GM18870 (cell line): ENCODE measurements around the gene ABCD3.

ENCODE experiments used
- ATAC-seq: cut with Tn5 transposase; IDR thresholded peaks from one replicate; pipeline ENCODE4 v1.9.1; 2021; ENCODE audit warnings: moderate library complexity; ENCODE audit not compliant: unreplicated experiment

Gene ABCD3

DNA sequence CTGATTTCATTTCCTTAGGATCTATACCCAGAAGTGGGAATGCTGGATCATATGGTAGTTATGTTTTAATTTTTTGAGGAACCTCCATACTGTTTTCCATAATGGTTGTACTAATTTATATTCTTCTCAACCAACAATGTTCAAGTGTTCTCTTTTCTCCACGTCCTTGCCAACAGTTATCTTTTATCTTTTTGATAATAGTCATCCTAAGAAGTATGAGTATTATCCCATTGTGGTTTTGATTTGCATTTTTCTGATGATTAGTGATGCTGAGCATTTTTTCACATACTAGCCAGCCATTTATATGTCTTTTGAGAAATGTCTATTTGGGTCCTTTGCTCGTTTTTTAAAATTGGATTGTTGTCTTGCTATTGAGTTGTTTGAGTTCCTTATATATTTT is 38.5 kb downstream of the ABCD3 start:
- ATAC-seq, result no peak

DNA sequence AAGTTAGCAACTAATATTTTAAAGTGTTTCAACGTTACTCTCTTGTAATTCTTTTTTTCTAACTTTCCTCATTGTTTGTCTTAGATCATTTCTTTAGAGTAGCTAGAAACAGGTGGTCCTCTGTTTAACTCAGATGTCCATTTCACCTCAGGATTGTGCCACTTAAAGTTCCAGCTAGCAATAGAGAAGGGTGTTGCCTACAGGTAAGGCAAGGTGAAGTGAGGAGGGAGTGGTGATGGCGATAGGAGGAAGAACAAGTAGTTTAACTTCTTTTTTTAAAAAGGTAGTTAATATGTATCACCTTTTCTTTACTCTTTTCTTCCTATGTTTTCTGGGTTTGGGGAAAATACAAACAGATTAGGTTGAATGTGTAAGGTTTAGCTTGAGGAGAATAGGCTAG is 44.4 kb downstream of the ABCD3 start:
- ATAC-seq, result no peak

DNA sequence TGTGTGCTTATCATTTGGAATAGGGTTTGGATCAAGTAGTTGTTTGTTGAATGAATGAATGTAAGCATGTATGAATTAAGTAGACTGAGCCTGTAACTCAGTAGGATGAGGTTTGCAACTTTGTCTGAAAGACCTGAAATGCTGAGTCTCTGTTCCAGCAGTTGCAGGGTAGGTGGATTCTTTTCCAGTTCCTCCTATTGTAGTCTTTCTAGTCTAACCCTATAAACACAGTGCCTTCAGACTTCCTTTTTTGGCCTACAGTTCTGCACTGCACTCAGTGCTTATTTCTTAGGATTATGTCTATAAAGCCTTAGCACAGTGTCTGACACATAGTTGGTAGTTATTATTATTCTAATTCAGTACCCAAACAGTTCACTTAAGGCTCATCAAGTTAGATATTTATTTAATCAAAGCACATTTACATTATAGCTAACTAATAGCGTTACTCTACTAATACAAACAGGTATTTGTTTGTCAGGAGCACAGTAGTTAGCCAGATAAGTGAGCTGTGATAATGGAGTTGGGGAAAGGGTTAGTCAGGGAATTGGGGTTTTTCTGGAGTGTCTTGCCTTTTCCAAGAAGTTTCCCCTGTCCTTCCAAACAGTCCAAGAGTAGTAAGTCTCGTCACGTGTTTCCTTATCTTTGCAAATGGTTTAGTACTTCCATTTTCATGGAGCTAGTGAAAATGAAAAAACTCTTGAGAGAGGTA is 45.0 kb downstream of the ABCD3 start:
- no peak for ATAC-seq

DNA sequence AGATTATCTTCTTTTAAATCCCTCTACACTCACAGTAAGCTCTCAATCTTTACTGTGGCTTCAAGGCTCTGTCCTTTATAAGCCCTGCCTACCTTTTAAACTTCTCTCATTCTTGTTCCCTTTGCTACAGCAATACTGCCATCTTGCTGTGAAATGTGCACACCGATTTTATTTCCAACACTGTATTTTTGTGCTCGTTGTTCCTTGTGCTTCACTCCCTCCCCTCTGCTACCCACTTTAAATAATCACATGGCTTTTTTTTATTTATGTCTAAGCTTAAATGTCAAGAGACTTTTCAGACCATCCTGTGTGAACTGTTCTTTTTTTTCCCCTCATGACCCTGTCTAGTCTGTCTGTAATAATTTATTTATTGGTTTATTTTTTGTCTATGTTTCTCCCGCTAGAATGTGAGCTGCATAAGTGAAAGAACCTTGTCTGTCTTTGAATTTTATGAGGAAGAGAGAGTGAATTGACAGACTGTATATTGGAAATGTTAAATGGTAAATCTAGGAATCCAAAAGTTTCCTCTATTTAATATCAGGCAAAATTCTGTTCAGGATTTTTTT is 45.7 kb downstream of the ABCD3 start:
- ATAC-seq, result no peak

GRCh38 chr1:94468708-94469107 is 50.5 kb downstream of the ABCD3 start:
- no peak for ATAC-seq

- no peak for ATAC-seq
Observed at GRCh38 chr1:94471271-94471670, 53.1 kb downstream of the ABCD3 start.

GRCh38 chr1:94475232-94475631 is 57.0 kb downstream of the ABCD3 start:
- no peak for ATAC-seq

DNA sequence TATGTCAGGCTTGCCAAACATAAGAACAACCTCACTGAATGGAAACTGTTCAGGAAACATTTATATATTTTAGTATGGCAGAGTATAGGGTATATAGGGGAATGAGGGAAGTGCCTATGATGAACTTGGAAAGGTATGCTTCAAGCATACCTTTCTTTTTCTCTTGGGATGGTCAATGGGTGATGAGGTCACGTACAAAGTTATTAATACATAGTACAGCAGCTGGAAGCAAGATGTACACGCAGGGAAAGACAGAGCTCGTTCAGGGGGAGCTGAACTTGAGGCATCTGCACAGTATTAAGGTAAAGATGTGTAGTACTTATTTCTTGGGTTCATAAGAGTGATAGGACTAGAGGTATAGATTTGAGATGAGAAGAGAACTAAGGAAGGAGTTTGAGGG is 61.5 kb downstream of the ABCD3 start:
- no peak for ATAC-seq

DNA sequence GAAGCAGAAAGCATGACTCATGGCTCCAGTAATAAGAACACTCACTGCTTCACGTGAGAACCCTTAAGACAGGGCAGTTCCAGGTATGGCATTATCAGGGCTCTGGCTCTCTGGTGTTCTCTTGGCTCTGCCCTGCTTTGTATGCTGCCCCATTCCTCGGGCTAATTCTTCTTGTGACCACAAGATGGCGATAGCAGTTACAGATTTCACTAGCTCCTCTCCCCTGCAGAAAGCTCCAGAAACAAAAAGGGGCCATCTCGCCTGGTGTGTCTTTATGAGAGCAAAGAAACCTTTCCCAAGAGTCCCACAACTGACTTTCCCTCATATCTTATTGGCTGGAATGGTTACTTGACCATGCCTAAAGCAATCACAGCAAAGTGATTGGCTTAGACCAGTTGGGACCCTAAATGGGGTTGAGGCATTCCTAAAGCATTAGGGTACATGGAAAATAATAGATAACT is 63.3 kb downstream of the ABCD3 start:
- ATAC-seq, result peak; percentile 89

- no peak for ATAC-seq
Observed at GRCh38 chr1:94486990-94487389, 68.8 kb downstream of the ABCD3 start.

DNA sequence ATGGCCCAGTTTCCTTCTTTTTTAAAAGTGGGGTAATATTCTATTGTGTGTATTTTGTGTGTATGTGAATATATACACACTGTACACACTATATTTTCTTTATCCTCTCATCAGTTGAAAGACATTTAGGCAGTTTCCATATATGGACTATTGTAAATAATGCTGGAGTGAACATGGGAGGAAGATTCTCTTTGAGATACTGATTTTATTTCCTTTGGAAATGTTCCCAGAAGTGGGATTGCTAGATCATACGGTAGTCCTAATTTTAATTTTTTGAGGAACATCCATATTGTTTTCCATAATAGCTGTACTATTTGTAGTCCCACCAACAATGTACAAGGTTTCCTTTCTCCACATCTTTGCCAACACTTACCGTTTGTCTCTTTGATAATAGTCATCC is 72.4 kb downstream of the ABCD3 start:
- no peak for ATAC-seq

DNA sequence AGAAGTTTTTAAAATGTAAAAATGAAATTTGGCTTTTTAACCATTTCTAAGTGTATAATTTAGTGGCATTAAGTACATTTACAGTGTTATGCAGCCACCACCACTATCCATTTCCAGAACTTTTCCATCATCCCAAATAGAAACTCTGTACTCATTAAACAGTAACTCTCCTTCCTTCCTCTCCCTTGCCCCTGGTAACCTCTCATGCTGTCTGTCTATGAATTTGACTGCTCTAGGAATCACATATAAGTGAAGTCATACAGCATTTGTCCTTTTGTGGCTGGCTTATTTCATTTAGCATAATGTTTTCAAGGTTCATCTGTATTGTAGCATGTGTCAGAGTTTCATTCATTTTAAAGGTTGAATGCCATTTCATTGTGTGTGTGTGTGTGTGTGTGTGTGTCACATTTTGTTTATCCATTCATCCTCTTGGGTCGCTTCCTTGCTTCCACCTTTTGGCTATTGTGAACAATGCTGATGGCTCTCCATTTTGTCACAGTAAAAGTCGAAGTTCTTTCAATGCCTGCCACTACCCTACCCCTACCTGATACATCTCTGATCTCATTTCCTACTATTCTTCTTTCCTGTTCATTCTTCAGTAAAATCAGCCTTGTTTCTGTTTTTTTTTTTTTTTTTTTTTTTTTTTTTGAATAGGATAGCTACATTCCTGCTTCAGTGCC is 78.0 kb downstream of the ABCD3 start:
- ATAC-seq, result no peak

GRCh38 chr1:94501426-94501825 is 83.2 kb downstream of the ABCD3 start:
- ATAC-seq, result no peak

DNA sequence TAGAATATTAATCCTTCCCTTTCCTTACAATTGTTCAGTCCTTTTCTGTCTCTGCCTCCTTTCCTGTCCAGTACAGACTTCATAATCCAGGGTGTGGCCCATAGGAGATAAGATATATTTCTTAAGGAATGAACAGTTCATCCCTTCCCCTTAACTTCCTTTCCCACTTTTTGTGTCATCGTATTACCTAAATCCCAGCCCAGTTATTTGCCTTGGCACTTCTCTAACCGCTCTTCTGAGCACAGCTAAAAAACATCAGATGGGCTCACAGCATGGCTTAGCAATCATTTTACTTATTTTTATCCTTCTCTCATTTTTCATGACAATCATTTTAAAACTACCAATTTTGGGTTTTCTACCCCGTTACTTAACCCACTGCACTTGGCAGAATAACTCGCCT is 83.7 kb downstream of the ABCD3 start:
- ATAC-seq, result no peak

- ATAC-seq, result no peak
Observed at GRCh38 chr1:94503153-94503552, 85.0 kb downstream of the ABCD3 start.

- no peak for ATAC-seq
Observed at GRCh38 chr1:94504601-94505000, 86.4 kb downstream of the ABCD3 start.

- no peak for ATAC-seq
Observed at GRCh38 chr1:94512816-94513215, 94.6 kb downstream of the ABCD3 start.

DNA sequence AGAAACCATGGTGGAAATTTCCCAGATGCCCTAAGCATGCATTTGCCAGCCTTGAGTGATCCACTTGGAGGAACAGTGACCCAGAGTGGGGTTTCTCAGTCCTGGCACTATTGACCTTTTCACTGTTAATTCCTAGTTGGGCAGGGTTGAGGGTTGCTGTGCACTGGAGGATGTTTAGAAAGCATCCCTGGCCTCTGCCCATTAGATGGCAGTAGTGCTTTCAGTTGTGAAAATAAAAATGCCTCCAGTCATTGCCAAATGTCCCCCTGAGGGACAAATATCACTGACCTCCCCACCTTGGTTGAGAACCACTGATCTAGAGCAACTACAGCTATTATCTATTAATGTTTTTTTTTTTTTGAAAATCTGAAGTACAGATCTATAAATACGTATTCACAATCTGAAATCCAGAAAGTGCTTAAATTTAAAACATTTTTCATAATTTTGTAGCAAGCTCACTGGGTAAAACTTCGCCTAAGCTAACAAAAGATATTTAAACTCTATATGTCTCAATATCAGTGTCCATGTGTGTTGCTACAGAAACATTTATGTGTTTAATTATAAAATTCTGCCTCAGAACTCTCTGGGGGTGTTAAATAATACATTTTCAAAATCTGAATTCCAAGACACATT is 96.0 kb downstream of the ABCD3 start:
- no peak for ATAC-seq

GRCh38 chr1:94515296-94515947 is 97.2 kb downstream of the ABCD3 start:
- ATAC-seq, result no peak

DNA sequence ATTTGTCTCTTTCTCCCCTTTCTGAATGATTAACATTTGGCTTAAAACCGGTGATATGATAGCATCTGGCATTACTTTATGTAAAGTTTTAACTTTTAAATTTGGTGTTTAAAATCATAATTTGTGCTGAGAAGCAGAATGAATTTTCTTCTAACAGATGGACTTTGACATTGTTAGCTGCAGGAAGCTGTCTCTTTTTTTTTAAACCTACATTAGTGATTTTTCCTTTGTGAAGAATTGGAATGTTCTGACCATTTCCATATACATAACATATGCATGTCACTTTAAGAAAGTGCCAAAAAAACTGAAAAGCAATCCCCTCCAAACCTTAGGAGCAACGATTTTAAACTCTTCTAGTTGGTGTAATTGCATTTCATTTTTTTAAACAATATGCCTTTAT is 101.2 kb downstream of the ABCD3 start:
- no peak for ATAC-seq

GRCh38 chr1:94522304-94522703 is 104.1 kb downstream of the ABCD3 start:
- ATAC-seq, result no peak
